ENCODE results near the gene WDR81.
A peak's percentile ranks its signal among the peaks of the same experiment; 100 is the strongest.

WDR81 gene

GRCh38 chr17:1765576-1765975 is 41.1 kb downstream of the WDR81 start:
- Histone ChIP-seq H3K36me3 (ENCODE audit: insufficient read depth, low read length) (no peaks in the 10 kb centered on the region), H3K9ac (ENCODE audit: low read depth, low read length, poor library complexity, severe bottlenecking) (no peak overlapping the region), H3F3A (ENCODE audit: low read depth) (no peaks in the 10 kb centered on the region), H3K4me3 (ENCODE audit: low read length, poor library complexity, severe bottlenecking) (no peak overlapping the region), H3K9me2 (replicated peaks; ENCODE audit: low read depth, low read length) (no peaks in the 10 kb centered on the region), H3K79me2 (ENCODE audit: insufficient read depth, low read length) (no peaks in the 10 kb centered on the region), H3K4me1 (ENCODE audit: insufficient read depth, low read length, poor library complexity, severe bottlenecking) (peaks cover 10% of the 10 kb centered on the region), H4K20me1 (ENCODE audit: insufficient read depth, low read length, poor library complexity, severe bottlenecking) (no peaks in the 10 kb centered on the region), H2AFZ (ENCODE audit: low read length) (no peak overlapping the region), H3K4me2 (ENCODE audit: low read depth, low read length, poor library complexity, severe bottlenecking) (no peak overlapping the region), H3K27me3 (ENCODE audit: insufficient read depth, low read length, poor library complexity, severe bottlenecking) (no peaks in the 10 kb centered on the region), H3K9me3 (ENCODE audit: insufficient read depth, low read depth, low read length) (no peaks in the 10 kb centered on the region)
- no peak for TF ChIP-seq CTCF (conservative IDR thresholded peaks at IDR 0.05; ENCODE audit: low read length)
- TF ChIP-seq EZH2phosphoT487 (IDR thresholded peaks at IDR 0.05; ENCODE audit: borderline replicate concordance) = no peak

- no peaks in the 10 kb centered on the region for H4K20me1 ChIP-seq (ENCODE audit: insufficient read depth, low read length, poor library complexity, severe bottlenecking)
- H3K36me3 ChIP-seq (ENCODE audit: insufficient read depth, low read length) = no peaks in the 10 kb centered on the region
- no peaks in the 10 kb centered on the region for H3K9me2 ChIP-seq (replicated peaks; ENCODE audit: low read depth, low read length)
- no peaks in the 10 kb centered on the region for H3K27me3 ChIP-seq (ENCODE audit: insufficient read depth, low read length, poor library complexity, severe bottlenecking)
- no peak overlapping the region for H3K4me3 ChIP-seq (ENCODE audit: low read length, poor library complexity, severe bottlenecking)
- H3K4me1 ChIP-seq (ENCODE audit: insufficient read depth, low read length, poor library complexity, severe bottlenecking) = peaks cover 10% of the 10 kb centered on the region
- H3K4me2 ChIP-seq (ENCODE audit: low read depth, low read length, poor library complexity, severe bottlenecking) = no peak overlapping the region
- no peak overlapping the region for H2AFZ ChIP-seq (ENCODE audit: low read length)
- H3K79me2 ChIP-seq (ENCODE audit: insufficient read depth, low read length) = no peaks in the 10 kb centered on the region
- no peaks in the 10 kb centered on the region for H3F3A ChIP-seq (ENCODE audit: low read depth)
- no peak overlapping the region for H3K9ac ChIP-seq (ENCODE audit: low read depth, low read length, poor library complexity, severe bottlenecking)
- H3K9me3 ChIP-seq (ENCODE audit: insufficient read depth, low read depth, low read length) = no peaks in the 10 kb centered on the region
- TF ChIP-seq CTCF (conservative IDR thresholded peaks at IDR 0.05; ENCODE audit: low read length) (no peak), EZH2phosphoT487 (IDR thresholded peaks at IDR 0.05; ENCODE audit: borderline replicate concordance) (no peak)
Measured at GRCh38 chr17:1766382-1767135, 42.1 kb downstream of the WDR81 start.

- H2AFZ ChIP-seq (ENCODE audit: low read length) = no peak overlapping the region
- no peak overlapping the region for H3K9ac ChIP-seq (ENCODE audit: low read depth, low read length, poor library complexity, severe bottlenecking)
- H3K9me2 ChIP-seq (replicated peaks; ENCODE audit: low read depth, low read length) = no peaks in the 10 kb centered on the region
- no peaks in the 10 kb centered on the region for H3K9me3 ChIP-seq (ENCODE audit: insufficient read depth, low read depth, low read length)
- H3K4me1 ChIP-seq (ENCODE audit: insufficient read depth, low read length, poor library complexity, severe bottlenecking) = peaks cover 10% of the 10 kb centered on the region
- H4K20me1 ChIP-seq (ENCODE audit: insufficient read depth, low read length, poor library complexity, severe bottlenecking) = no peaks in the 10 kb centered on the region
- no peaks in the 10 kb centered on the region for H3F3A ChIP-seq (ENCODE audit: low read depth)
- H3K79me2 ChIP-seq (ENCODE audit: insufficient read depth, low read length) = no peaks in the 10 kb centered on the region
- H3K4me3 ChIP-seq (ENCODE audit: low read length, poor library complexity, severe bottlenecking) = no peak overlapping the region
- H3K27me3 ChIP-seq (ENCODE audit: insufficient read depth, low read length, poor library complexity, severe bottlenecking) = no peaks in the 10 kb centered on the region
- no peak for TF ChIP-seq EZH2phosphoT487 (IDR thresholded peaks at IDR 0.05; ENCODE audit: borderline replicate concordance)
- peak; percentile 32; the same call in 1 of the 2 replicates for TF ChIP-seq CTCF (conservative IDR thresholded peaks at IDR 0.05; ENCODE audit: low read length)
- H3K4me2 ChIP-seq (ENCODE audit: low read depth, low read length, poor library complexity, severe bottlenecking) = no peak overlapping the region
- H3K36me3 ChIP-seq (ENCODE audit: insufficient read depth, low read length) = no peaks in the 10 kb centered on the region
Measured at GRCh38 chr17:1767358-1767757, 42.9 kb downstream of the WDR81 start.
